ENCODE data around the gene SCFD2. TPM values are rescaled to one million over a fixed set of nuclear protein-coding genes. Genes with fewer than 3 reads are reported as not detected.

SCFD2 gene
- polyA plus RNA-seq, 1 donor, result 13.9 TPM

DNA sequence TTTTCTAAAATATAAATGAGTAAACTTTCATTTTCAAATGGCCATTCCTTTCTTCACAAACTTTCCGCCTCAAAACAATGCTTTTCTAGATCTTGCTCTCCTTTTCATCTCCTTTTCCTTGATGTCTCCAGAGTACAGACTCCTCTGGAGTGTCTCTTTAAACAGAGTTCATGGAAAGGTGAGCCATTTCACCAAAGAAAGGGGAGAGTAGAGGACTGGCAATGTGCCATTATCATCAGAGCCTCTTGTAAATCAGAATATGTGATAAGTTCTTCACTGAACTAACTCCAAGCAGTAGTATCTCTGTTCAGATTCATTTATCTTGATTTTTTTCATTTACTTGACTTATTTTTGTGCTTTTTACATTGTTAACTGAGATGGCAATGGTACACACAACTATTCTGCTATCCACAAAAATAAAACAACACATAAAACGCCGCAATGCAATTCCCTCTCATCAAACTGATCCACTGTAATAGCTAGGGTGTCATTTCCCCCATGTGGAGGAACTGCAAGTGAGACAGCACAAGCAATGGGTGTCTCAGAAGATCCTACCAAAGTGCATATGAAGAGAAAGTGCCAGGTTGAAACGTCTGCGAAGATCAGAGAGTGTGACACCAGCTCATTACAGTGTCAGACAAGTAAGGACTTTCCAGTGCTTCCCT is 378.3 kb downstream of the SCFD2 start:
- DNase-seq, result no peak

DNA sequence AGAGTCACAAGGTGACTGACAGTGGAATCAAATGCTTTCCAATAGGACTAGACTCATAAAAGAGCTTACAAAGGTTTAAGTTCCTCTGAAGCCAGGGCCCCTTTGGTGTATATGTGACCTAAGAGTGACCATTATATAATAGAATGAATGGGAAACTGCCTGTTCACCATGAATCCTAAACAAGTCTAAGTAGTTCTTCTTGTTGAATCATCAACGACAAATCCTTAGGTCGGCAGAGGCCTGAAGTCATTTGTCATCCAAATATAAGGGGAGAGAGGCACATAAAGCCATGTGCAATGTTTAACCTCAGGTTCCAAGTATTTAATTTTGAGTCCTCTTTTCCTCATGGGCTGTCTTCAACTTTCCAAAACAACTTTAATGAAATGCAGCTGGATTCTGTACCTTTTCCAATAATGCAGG is 381.4 kb downstream of the SCFD2 start:
- no peak for DNase-seq

DNA sequence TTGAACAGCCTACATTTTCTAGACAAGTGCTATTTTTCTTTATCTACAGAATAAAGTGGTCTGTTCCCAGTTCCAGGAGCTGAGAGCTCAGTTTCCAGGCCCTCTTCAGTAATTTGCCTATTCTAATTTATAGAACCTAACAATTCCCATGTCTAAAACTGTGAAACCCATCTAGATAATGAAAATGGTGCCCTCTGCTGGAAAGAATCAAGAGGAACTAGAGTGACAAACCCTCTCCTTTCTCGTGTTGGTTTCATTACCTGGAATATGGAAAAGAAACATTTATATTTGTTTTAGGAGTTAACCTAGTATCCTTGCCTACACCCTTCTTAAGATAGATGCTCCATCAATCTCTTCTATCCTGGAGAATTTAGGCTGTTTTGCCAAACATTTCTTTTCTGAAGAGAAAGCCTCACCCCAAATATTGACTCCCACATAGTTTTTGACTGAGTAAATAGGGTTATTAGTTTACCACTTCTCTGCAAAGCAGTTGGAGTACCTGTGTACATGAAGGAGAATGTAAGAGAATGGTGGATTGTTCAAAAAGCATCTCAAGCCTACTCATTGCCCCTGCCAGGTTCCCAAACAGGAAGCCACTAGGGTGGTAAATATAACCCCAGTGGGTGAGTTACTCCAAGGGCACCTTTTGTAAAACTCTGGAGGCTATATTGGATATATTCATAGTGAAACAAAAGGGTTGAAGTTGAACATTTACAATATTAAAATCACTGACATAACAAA is 382.1 kb downstream of the SCFD2 start:
- peak; percentile 76 for DNase-seq

DNA sequence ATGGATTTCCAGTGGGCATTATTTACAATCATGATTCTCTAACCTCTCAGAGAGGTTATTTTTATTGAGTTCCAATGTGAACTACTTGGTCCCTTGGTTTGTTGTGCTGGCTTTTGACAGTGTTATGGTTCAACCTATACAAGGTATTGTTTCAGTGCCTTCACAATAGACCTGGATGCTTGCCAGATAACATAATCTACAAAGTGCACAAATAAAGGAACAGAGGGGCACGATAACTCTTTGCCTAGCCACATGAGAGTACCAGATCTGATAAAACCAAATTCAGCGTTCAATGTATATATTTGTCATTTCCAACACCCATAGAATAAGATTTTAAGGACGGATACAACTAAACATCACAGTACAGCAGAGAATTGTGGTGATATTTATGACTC is 382.9 kb downstream of the SCFD2 start:
- no peak for DNase-seq

DNA sequence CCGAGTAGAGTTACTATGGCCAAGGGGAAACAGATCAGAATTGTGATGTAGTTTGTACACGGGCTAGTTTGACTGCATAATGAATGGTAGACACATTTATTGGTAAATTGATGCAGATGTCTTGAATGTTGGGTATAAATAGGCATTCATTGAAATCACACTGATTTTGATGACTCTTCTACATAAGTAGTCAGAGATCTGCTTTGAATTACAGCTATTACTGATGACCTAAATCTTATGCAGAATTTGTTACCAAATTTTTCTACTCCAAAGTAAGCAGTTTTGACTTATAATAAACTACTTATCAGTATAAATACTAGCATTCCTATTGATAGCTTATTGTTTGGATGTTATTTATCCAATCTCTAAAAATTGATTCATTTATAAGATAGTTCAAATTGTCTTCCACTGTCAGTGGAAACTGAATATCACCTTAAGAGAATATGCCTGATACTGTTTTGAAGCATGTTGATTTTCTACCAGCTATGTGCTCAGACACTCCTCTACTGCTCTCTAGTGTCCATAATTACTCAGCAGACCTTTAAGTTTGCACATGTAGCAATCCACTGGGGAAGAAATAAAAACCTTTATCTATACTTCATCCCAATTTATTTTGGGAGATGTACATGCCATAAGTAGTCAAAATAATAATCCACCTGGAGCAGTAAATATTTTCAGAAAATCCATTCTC is 383.5 kb downstream of the SCFD2 start:
- DNase-seq, result peak; percentile 58

DNA sequence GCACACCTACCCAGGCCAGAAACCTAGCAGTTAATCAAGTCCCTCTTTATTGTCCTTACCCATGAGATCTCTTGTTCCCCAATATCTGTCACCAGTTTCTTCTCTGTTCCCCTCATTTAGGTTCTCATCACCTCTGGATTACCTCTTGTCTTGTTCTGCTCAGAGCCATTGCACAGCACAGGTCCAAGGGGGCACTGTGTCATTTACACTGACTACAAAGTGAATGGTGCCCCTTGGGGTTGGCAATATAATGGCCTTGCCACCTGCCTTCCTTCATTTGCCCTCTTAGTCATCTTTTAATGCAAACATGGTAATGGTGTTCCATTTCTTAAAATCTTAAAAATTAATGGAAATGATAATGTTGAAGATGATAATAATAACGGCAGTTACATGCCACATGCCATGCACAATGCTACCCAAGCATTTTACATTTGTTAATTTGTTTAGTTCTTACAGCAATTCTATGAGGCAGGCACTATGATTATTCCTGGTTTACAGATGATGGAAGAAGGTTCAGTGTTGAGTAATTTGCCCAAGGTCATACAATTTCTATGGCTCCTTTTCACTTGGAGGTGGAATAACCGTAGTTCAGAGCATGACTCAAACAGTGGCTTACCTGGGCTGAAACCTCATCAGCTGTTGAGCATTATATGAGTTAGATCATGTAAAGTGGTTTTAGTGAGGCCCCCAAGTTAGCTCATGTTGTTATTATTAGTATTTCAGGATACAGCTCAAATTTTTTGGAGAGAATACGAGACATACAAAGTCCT is 385.9 kb downstream of the SCFD2 start:
- no peak for DNase-seq

DNA sequence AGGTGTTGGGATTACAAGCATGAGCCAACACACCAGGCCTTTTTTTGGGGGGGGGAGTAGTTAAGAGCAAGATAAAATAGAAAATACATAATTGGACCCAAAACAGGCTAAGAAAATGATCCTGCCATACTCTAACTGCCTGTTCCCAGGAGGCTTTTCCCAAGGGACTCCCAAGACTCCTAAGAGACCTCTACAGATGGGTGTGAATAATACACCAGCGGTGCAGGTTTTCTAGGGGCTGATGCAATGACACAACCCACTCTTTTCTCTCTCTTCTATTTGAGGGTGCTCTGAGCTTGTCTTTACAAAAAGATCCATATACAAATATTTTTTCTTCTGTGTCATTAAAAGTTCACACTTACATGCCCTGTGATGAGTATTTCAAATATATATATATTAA is 386.8 kb downstream of the SCFD2 start:
- DNase-seq, result no peak

DNA sequence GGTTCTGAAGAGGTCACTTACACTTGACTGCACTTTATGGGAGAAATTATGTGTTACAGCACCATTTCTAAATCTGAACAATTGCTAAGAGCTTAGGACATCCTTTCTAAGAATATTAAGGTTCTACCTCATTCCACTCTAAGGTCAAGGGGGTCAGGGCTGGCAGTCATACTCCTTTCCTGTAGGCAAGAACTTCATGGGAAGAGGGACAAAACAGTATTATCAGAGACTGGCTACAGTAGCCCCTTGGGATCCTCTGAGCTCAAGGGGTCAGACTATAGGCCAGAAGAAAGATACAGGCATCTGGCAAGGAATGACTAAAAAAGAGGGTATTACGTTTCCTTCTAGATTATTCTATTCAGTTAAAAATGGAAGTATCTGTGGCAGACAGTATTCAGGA is 388.6 kb downstream of the SCFD2 start:
- no peak for DNase-seq

DNA sequence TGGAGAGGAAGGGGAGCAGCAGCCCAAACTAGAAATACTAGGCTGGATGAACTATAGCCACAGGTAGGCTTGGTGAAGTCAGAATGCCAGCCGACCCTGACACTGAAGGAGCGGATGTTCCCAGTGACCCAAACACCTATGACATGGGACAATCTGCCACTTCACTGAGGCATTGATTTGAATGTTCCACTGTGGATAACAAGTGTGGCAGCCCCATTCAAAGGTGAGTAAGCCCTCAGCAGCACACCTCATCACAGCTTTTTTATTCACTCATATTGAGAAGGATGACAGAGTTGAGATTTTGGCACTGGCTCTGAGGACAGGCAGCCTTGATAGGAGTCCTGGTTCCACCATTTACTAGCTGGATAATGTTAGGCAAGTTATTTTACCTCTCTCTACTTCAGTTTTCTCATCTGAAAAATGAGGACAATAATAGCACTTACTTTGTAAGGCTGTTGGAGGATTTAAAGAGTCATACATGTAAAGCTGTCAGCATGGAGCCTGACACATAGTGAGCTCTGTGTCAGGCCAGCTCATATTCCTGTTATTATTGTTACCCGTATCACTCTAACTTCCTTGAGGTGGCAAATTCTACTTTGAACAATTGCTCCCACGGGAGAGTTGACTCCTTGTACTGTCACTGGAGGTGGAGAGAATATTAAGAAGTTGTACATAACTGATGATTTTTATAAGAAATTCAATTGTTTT is 389.2 kb downstream of the SCFD2 start:
- DNase-seq, result no peak

DNA sequence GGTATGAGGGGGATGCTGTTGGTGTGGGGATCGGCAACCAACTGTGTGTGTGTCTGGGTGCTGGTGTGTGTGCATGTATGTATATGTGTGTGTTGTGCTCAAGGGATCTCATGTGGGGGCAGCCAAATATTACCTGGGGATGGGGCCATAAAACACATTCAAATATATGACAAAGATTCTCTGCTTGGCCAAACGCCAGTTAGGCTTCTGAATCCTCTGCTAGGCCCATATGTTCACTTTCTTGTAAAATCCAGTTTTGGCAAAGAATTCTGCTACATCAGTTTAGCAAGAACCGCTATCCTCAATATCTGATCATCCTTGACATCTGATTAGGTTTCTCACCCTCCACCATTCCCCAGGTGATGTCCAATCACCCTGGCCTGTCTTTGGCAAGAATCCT is 397.2 kb downstream of the SCFD2 start:
- DNase-seq, result no peak

DNA sequence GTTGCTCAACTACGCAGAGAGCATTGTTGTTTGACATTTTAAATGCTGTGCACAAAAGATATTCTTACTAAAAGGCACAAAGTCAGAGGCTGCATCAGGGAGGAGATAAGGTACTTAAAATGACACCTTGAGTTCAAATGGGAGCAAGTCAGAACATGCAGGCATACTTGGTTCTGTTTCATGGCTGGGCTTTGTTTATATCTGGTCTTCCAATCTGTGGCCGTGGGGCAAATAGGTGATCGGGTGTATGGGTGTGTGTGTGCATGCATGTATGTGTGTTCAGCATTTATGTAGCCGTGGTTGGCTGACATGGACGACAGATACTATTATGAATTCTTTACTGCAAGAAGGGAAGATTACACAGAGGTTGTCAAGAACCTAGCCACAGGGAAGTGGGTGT is 397.6 kb downstream of the SCFD2 start:
- no peak for DNase-seq

DNA sequence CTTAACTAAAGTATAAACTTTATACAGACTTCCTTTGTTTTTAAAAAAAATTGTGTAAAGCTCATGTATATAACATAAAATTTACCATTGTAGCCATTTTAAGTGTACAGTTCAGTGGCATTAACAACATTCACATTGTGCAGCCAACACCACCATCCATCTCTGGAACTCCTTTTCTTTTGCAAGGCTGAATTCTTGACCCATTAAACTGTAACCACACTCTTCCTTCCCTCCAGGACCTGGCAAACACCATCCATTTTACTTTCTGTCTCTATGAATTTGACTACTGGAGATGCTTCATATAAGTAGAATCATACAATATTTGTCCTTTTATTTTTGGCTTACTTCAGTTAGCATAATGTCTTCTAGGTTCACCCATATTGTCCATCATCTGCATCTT is 399.1 kb downstream of the SCFD2 start:
- DNase-seq, result no peak

DNA sequence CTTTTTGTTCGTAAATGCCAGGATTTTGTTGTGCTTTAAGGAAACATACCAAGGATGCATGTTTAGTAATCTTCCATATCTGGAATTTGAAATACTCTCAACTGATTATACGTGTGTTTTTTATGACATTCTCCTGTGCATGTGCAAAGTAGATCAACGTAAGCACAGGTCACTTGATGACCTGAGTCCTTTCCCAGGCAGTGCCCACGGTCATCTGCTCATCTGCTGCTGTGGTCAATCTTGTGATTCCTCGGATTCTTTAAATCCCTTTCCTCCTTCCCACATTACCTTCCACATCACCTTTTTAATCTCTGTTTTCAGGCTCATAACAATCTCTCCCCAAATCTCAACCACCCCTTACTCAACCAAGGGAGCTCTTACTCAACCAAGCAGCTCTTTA is 399.7 kb downstream of the SCFD2 start:
- no peak for DNase-seq

DNA sequence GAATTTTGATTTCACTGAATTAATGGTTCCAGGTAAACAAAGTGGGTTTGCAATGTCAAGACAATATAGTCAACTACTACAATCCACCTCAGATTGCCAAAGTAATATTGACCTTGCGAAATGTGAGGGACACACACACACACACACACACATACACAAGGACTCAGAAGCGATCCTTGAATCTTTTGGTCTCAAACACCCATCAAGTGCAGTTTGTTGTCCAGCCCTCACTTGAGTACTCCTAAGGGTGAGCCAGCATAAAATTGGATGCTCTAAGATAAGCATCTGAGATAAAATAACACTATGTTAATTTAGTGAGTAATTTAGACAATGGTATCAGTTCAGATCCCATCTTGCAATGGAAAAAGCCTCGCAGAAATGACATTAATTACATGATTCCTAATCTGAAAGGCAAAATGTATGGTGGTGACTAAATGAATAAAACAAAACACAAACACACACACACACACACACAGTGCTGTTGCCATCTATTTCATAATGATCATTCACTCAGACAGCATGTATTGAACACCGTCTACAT is 401.2 kb downstream of the SCFD2 start:
- no peak for DNase-seq

DNA sequence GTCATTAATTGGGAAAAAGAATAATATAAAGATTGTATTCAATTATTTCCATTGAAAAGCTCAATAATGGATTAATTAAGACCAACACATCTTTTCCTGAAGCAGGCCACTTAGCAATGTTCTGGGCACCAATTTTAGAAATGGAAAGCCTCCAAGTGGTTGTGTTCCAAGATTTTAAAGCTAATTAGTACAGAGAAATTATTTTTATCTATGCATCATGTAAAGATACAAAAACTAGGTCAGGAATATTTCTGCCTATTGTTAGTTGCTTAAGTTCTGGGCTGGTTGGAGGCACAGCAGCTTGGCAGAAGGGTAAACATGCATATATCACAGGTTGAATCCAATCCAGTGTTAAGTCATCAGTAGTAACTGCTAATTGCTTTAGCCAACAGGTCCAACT is 401.9 kb downstream of the SCFD2 start:
- DNase-seq, result no peak

DNA sequence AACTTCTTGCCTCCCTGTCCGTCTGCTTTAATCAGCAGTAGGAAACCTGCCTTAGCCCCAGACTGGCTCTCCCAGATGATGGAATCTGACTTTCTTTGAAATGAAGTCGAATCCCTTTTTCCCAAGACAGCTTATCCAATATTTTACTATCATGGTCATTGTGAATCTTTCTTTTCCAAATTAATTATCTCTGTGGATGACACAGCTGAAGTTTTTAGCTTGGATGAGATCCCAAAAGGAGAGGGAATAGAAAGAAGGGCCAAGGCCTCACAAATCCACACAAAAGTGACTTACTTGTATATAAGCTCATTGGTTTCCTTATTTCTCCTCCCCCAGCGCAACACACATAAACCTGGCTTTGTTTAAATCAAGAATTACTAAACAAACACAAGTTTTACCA is 403.1 kb downstream of the SCFD2 start:
- no peak for DNase-seq

DNA sequence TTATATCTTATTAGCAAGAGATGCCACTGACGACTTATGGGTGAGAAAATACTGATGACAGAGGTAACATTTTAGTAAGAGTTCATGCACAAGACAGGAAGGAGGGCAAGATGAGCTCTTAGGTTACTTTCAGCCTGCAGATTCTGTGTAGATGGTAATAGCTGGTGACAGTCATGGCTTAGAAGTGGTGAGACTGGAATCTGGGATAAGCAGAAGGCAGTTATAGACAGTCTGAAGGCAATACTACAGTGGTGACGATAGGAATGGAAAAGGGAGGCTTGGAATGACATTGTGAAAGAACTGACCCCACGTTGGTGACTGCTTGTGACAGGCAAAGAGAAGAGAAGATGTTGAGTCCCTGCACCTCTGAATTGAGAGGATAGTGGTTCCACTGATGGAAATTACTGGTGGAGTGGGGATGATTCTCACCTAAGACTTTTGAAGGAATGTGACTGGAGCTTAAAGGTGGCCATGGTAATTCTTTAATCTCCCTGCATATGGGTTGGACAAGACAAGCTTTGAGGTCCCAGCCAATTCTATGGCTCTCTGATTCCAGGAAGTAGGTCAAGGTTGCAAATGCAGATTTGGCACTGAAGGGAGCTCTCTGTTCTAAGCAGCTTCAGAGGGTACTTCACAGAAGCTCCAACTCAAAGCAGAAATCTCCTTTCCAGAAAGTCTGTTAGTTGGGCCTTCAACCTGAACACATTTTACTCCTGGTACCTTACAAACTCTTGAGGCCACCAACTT is 404.0 kb downstream of the SCFD2 start:
- no peak for DNase-seq

DNA sequence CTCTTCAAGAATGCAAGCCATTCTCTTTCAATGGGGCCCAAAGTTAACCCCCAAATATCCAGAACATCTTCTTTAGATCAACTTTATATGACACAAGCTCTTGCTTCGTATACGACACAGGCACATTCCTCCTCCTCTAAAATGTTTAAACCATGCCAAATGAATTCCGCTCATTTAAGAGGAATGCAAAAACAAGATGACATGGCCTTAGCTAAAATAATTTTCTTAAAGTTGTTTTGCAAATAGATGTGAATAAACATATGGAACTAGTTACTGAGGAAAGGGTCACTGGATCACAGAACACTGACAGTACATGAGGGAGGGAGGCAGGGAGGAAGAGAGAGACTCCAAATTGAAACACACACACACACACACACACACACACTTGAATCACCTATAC is 406.3 kb downstream of the SCFD2 start:
- no peak for DNase-seq

DNA sequence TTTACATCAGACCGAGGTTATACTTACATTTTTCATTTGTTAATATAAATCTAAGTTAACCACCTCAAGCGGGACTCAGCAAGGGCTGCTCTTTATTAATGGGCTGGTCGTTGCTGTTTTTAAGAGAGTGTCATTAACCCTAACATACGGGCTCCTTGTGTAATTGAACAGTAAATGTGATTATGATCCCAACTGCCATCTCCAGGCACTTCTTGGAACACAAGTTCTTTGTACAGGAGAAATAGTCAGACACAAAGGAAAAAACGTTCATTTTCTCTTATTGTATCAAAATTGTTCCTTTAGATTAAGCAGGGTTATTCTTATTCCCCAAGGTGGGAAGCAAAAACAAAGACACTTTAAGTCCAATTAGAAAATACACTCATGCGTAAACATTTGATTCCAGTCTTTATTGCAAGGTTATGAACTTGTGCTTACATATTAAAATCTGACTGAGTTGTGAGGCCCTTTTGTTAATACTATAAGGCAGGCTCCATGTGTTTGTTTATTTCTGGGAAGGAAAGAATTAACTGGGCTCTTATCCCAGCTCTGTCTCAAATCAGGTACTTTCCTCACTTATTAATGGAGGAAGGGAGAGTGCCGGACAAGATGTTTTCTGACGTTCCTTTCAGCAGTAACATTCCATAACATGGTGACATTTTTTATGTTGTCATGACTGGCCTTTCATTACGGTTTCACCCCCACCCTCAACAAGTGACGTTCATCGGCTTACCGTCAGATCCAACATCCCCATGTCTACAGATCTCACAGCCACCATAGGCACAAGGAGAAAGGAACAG is 407.8 kb downstream of the SCFD2 start:
- peak; percentile 33 for DNase-seq

DNA sequence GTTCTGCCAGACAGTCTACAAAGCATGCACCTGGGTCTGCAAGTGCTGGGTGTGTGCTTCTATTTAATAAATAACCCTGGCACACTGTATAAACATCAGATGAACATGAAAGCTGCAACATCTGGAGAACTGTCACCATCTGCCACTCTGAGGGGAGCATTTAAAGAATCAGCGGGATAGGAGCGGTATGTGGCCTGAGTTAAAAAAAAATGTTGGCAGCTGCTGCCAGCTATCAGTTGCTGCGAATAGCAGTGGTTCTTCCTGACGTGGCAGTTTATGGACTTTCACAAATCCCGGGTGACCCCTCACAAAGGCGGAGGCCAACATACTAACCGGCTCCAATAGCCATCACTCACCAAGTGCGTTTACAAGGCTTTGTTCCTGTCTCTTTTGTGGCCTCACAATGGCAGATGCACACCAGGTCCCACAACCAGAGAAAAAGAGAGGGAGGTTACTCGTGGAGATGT is 408.6 kb downstream of the SCFD2 start:
- peak; percentile 39 for DNase-seq
